ENCODE results near the gene TNFRSF14.

The TNFRSF14 gene

GRCh38 chr1:2556277-2556677, at the start of gene TNFRSF14:
Gene TNFRSF14, plus strand, starts transcription at chr1:2556371. Its CDS starts 294 bp downstream, at chr1:2556665.
- DNase-seq, result peak; percentile 78

GRCh38 chr1:2506901-2507565, 49.1 kb upstream of the TNFRSF14 start:
- no peak for DNase-seq

GRCh38 chr1:2507744-2508155, 48.4 kb upstream of the TNFRSF14 start:
- no peak for DNase-seq

- no peak for DNase-seq
Observed at GRCh38 chr1:2508180-2508579, 48.0 kb upstream of the TNFRSF14 start.

- DNase-seq, result no peak
Observed at GRCh38 chr1:2508751-2509150, 47.4 kb upstream of the TNFRSF14 start.

GRCh38 chr1:2509589-2509988, 46.6 kb upstream of the TNFRSF14 start:
- DNase-seq, result no peak

GRCh38 chr1:2510366-2511155, 45.6 kb upstream of the TNFRSF14 start:
- no peak for DNase-seq

GRCh38 chr1:2512862-2513421, 43.2 kb upstream of the TNFRSF14 start:
- no peak for DNase-seq

GRCh38 chr1:2513939-2514652, 42.1 kb upstream of the TNFRSF14 start:
- DNase-seq, result no peak

GRCh38 chr1:2514863-2515762, 41.1 kb upstream of the TNFRSF14 start:
- no peak for DNase-seq

- no peak for DNase-seq
Observed at GRCh38 chr1:2515763-2516080, 40.4 kb upstream of the TNFRSF14 start.

- no peak for DNase-seq
Observed at GRCh38 chr1:2516124-2516523, 40.0 kb upstream of the TNFRSF14 start.

GRCh38 chr1:2516946-2517345, 39.2 kb upstream of the TNFRSF14 start:
- no peak for DNase-seq

GRCh38 chr1:2517966-2518365, 38.2 kb upstream of the TNFRSF14 start:
- DNase-seq, result no peak

GRCh38 chr1:2518528-2518927, 37.6 kb upstream of the TNFRSF14 start:
- no peak for DNase-seq

- no peak for DNase-seq
Observed at GRCh38 chr1:2519029-2519685, 37.0 kb upstream of the TNFRSF14 start.

- no peak for DNase-seq
Observed at GRCh38 chr1:2519729-2520128, 36.4 kb upstream of the TNFRSF14 start.

GRCh38 chr1:2520206-2520605, 36.0 kb upstream of the TNFRSF14 start:
- no peak for DNase-seq

GRCh38 chr1:2520806-2521205, 35.4 kb upstream of the TNFRSF14 start:
- DNase-seq, result no peak

GRCh38 chr1:2522230-2522629, 33.9 kb upstream of the TNFRSF14 start:
- DNase-seq, result no peak

- DNase-seq, result no peak
Observed at GRCh38 chr1:2523191-2523890, 32.8 kb upstream of the TNFRSF14 start.
